ENCODE results near the gene OPCML.

Gene OPCML

GRCh38 chr11:132455044-132455443 is 1077.3 kb downstream of the OPCML start:
- DNase-seq (ENCODE audit: extremely low spot score), result no peak
- no peak for TF ChIP-seq CTCF (IDR thresholded peaks at IDR 0.05; ENCODE audit: control extremely low read depth, extremely low read depth, low read depth, missing control alignments)
- ChIA-PET CTCF (no interaction called here), POLR2A (no interaction called here)

GRCh38 chr11:132453406-132453805 is 1078.9 kb downstream of the OPCML start:
- POLR2A ChIA-PET, result no interaction called here
- no peak for TF ChIP-seq CTCF (IDR thresholded peaks at IDR 0.05; ENCODE audit: control extremely low read depth, extremely low read depth, low read depth, missing control alignments)
- no peak for DNase-seq (ENCODE audit: extremely low spot score)
- CTCF ChIA-PET, result no interaction called here

GRCh38 chr11:132452616-132453015 is 1079.7 kb downstream of the OPCML start:
- no peak for DNase-seq (ENCODE audit: extremely low spot score)
- ChIA-PET CTCF (no interaction called here), POLR2A (no interaction called here)
- no peak for TF ChIP-seq CTCF (IDR thresholded peaks at IDR 0.05; ENCODE audit: control extremely low read depth, extremely low read depth, low read depth, missing control alignments)

- POLR2A ChIA-PET, result no interaction called here
Measured at GRCh38 chr11:132451942-132452601, 1080.2 kb downstream of the OPCML start.

GRCh38 chr11:132450631-132451030 is 1081.7 kb downstream of the OPCML start:
- POLR2A ChIA-PET, result no interaction called here
- DNase-seq (ENCODE audit: extremely low spot score), result no peak
- no peak for TF ChIP-seq CTCF (IDR thresholded peaks at IDR 0.05; ENCODE audit: control extremely low read depth, extremely low read depth, low read depth, missing control alignments)
- CTCF ChIA-PET, result interaction anchor here (0.8 kb wide), 1 partner anchor 13 kb away, joined by 3 read pairs; no protein-coding TSS in a partner anchor

More at GRCh38 chr11:132451942-132452601, 1080.2 kb downstream of the OPCML start:
- TF ChIP-seq CTCF (IDR thresholded peaks at IDR 0.05; ENCODE audit: control extremely low read depth, extremely low read depth, low read depth, missing control alignments), result no peak
- CTCF ChIA-PET, result no interaction called here
- DNase-seq (ENCODE audit: extremely low spot score), result no peak

GRCh38 chr11:132448334-132448995 is 1083.8 kb downstream of the OPCML start:
- POLR2A ChIA-PET, result no interaction called here

More at GRCh38 chr11:132448334-132448995, 1083.8 kb downstream of the OPCML start:
- CTCF ChIA-PET, result interaction anchor here (1.0 to 1.3 kb wide), 3 partner anchors 15 to 492 kb away, joined by 3 to 4 read pairs (median 3); no protein-coding TSS in a partner anchor
- DNase-seq (ENCODE audit: extremely low spot score), result no peak
- no peak for TF ChIP-seq CTCF (IDR thresholded peaks at IDR 0.05; ENCODE audit: control extremely low read depth, extremely low read depth, low read depth, missing control alignments)
